H1 (cell line): Measurements from ENCODE around the gene PHC1. TPM values are rescaled to one million over a fixed set of nuclear protein-coding genes. Genes with fewer than 3 reads are reported as not detected.

Experiments
- CTCF ChIA-PET: fragments of 300-600 bp; sonication (Branson Sonifier 250); formaldehyde crosslinking; loops from one replicate; lab custom pipeline; 2021; ENCODE audit not compliant: partially characterized antibody; lab: Charles Lee
- POLR2A ChIA-PET: fragments of 300-600 bp; sonication (Branson Sonifier 250); formaldehyde crosslinking; loops from one replicate; lab custom pipeline; 2021; ENCODE audit warnings: inconsistent platforms; ENCODE audit not compliant: partially characterized antibody; lab: Charles Lee
- DNase-seq, 2 experiments: peaks; one replicate each; pipeline versions ENCODE4 v3.0.0 to v3.0.0-alpha.2; 2010 to 2022; ENCODE audit warnings: low spot score in 2 of 2, low read depth in 1 of 2, mixed read lengths in 1 of 2
- FAIRE-seq: peaks from 2 replicates; lab custom pipeline; 2011; peaks lifted over from hg19 to GRCh38; lab: Jason Lieb, UNC
- H2AFZ ChIP-seq: 2 replicates; pipeline ENCODE4 v1.8.1; 2012; ENCODE audit warnings: low read length, inconsistent platforms
- H2AK5ac ChIP-seq: 2 replicates; pipeline ENCODE4 v1.6.1; 2013; ENCODE audit warnings: low read depth, low read length
- H2BK120ac ChIP-seq: replicated peaks from 2 replicates; pipeline ENCODE3; 2013; ENCODE audit warnings: low read depth, low read length, inconsistent platforms
- H2BK12ac ChIP-seq: 2 replicates; pipeline ENCODE4 v1.6.1; 2013; ENCODE audit warnings: low read depth, low read length
- H2BK15ac ChIP-seq: 2 replicates; pipeline ENCODE4 v1.6.1; 2013; ENCODE audit warnings: low read length
- H2BK20ac ChIP-seq: 2 replicates; pipeline ENCODE4 v1.6.1; 2013; ENCODE audit warnings: low read length
- H2BK5ac ChIP-seq: 2 replicates; pipeline ENCODE4 v1.6.1; 2013; ENCODE audit warnings: low read depth, low read length
- H3K14ac ChIP-seq: 2 replicates; pipeline ENCODE4 v1.6.1; 2013; ENCODE audit warnings: inconsistent platforms; ENCODE audit not compliant: insufficient read length
- H3K18ac ChIP-seq: 2 replicates; pipeline ENCODE4 v1.6.1; 2013; ENCODE audit warnings: low read length; ENCODE audit errors: extremely low read depth
- H3K23ac ChIP-seq: 2 replicates; pipeline ENCODE4 v1.6.1; 2013; ENCODE audit warnings: inconsistent platforms; ENCODE audit not compliant: insufficient read length
- H3K23me2 ChIP-seq: 2 replicates; pipeline ENCODE4 v1.6.1; 2013; ENCODE audit warnings: low read depth, low read length
- H3K27ac ChIP-seq: 2 replicates; pipeline ENCODE4 v1.6.1; 2011; ENCODE audit warnings: low read depth, low read length, inconsistent platforms
- H3K27me3 ChIP-seq, 4 experiments: replicated peaks in 1 of 4; 1 replicate in 1 of 4; 2 replicates in 3 of 4; pipeline versions ENCODE4 v1.6.1 to v1.8.1; 2011 to 2013; ENCODE audit warnings: low read length in 3 of 4, mild to moderate bottlenecking in 3 of 4, inconsistent platforms in 2 of 4, mixed read lengths in 2 of 4, moderate library complexity in 1 of 4; ENCODE audit not compliant: control insufficient read depth in 3 of 4, insufficient read depth in 3 of 4; ENCODE audit errors: extremely low read depth in 1 of 4
- H3K36me3 ChIP-seq, 4 experiments: 2 replicates each; pipeline versions ENCODE4 v1.6.1 to v1.8.1; 2011 to 2013; ENCODE audit warnings: mild to moderate bottlenecking in 4 of 4, low read length in 3 of 4, moderate library complexity in 2 of 4, control low read depth in 1 of 4, inconsistent platforms in 1 of 4; ENCODE audit not compliant: insufficient read depth in 4 of 4, control insufficient read depth in 2 of 4
- H3K4ac ChIP-seq: replicated peaks from 2 replicates; pipeline ENCODE3; 2013; ENCODE audit warnings: low read length, low read depth, mixed read lengths, inconsistent platforms; ENCODE audit not compliant: insufficient read length
- H3K4me1 ChIP-seq, 4 experiments: replicated peaks in 1 of 4; 1 replicate in 1 of 4; 2 replicates in 3 of 4; pipeline versions ENCODE4 v1.6.1 to v1.8.1; 2011 to 2013; ENCODE audit warnings: low read length in 3 of 4, inconsistent platforms in 2 of 4, mixed read lengths in 1 of 4; ENCODE audit not compliant: insufficient read depth in 4 of 4, control insufficient read depth in 3 of 4
- H3K4me2 ChIP-seq, 2 experiments: 2 replicates each; pipeline versions ENCODE4 v1.6.1 to v1.8.1; 2011 to 2013; ENCODE audit warnings: low read depth in 2 of 2, low read length in 2 of 2, control low read depth in 1 of 2, inconsistent platforms in 1 of 2, mild to moderate bottlenecking in 1 of 2; ENCODE audit not compliant: insufficient read depth in 1 of 2
- H3K4me3 ChIP-seq, 4 experiments: fragments of 200-600, 300-600 bp in 1 of 4; sonication (generic), shearing (Covaris generic), sonication (Bioruptor Twin) in 1 of 4; 2 replicates each; pipeline versions ENCODE4 v1.5.1 to v1.8.1; 2011 to 2016; ENCODE audit warnings: low read length in 4 of 4, low read depth in 3 of 4, control low read depth in 2 of 4, inconsistent platforms in 2 of 4, mild to moderate bottlenecking in 2 of 4, mixed read lengths in 1 of 4, moderate library complexity in 1 of 4; ENCODE audit not compliant: insufficient read depth in 2 of 4; ENCODE audit errors: extremely low read depth in 1 of 4
- H3K56ac ChIP-seq: replicated peaks from 2 replicates; pipeline ENCODE3; 2013; ENCODE audit warnings: low read depth, mild to moderate bottlenecking, mixed read lengths, low read length, inconsistent platforms; ENCODE audit not compliant: insufficient read length
- H3K79me1 ChIP-seq: 2 replicates; pipeline ENCODE4 v1.6.1; 2013; ENCODE audit warnings: low read depth, low read length, control low read depth
- H3K79me2 ChIP-seq, 2 experiments: 2 replicates each; pipeline versions ENCODE4 v1.6.1 to v1.8.1; 2012 to 2013; ENCODE audit warnings: low read length in 2 of 2, mild to moderate bottlenecking in 2 of 2, inconsistent platforms in 1 of 2; ENCODE audit not compliant: insufficient read depth in 2 of 2, control insufficient read depth in 1 of 2
- H3K9ac ChIP-seq, 4 experiments: replicated peaks in 1 of 4; 1 replicate in 1 of 4; 2 replicates in 3 of 4; pipeline versions ENCODE4 v1.6.1 to v1.8.1; 2011 to 2013; ENCODE audit warnings: low read depth in 3 of 4, low read length in 3 of 4, control low read depth in 2 of 4, mild to moderate bottlenecking in 2 of 4, moderate library complexity in 2 of 4, inconsistent platforms in 1 of 4; ENCODE audit errors: extremely low read depth in 1 of 4
- H3K9me3 ChIP-seq, 2 experiments: 2 replicates each; pipeline versions ENCODE4 v1.6.1 to v1.8.1; 2012 to 2013; ENCODE audit warnings: mild to moderate bottlenecking in 2 of 2, moderate library complexity in 2 of 2, control low read depth in 1 of 2, inconsistent platforms in 1 of 2, low read depth in 1 of 2, low read length in 1 of 2, mixed read lengths in 1 of 2; ENCODE audit not compliant: insufficient read depth in 2 of 2
- H4K20me1 ChIP-seq, 2 experiments: replicated peaks in 1 of 2; 2 replicates each; pipeline versions ENCODE3 to v1.8.1; 2011 to 2013; ENCODE audit warnings: inconsistent platforms in 2 of 2, low read length in 2 of 2, mild to moderate bottlenecking in 1 of 2; ENCODE audit not compliant: insufficient read depth in 2 of 2, control insufficient read depth in 1 of 2
- H4K5ac ChIP-seq: 2 replicates; pipeline ENCODE4 v1.6.1; 2013; ENCODE audit warnings: low read length, low read depth, mixed read lengths, inconsistent platforms; ENCODE audit not compliant: insufficient read length
- H4K8ac ChIP-seq: 2 replicates; pipeline ENCODE4 v1.8.0; 2013; ENCODE audit warnings: mild to moderate bottlenecking, moderate library complexity, low read length, inconsistent platforms; ENCODE audit not compliant: insufficient read depth; ENCODE audit errors: extremely low read depth
- H4K91ac ChIP-seq: replicated peaks from 2 replicates; pipeline ENCODE3; 2013; ENCODE audit warnings: low read length, mixed read lengths, inconsistent platforms; ENCODE audit not compliant: insufficient read length
- BACH1 ChIP-seq: IDR thresholded peaks from 2 replicates; pipeline ENCODE4 v1.6.1; 2012; ENCODE audit warnings: low read length, improper control_type of control experiment
- GABPA ChIP-seq: IDR thresholded peaks from 2 replicates; pipeline ENCODE4 v1.6.1; 2011; ENCODE audit warnings: mild to moderate bottlenecking, low read length, moderate library complexity, borderline replicate concordance; ENCODE audit not compliant: insufficient read depth
- RBBP5 ChIP-seq: IDR thresholded peaks from 2 replicates; pipeline ENCODE4 v1.7.1; 2012; ENCODE audit warnings: low read depth, mild to moderate bottlenecking, inconsistent platforms, low read length, moderate library complexity, borderline replicate concordance
- SP4 ChIP-seq: IDR thresholded peaks from 2 replicates; pipeline ENCODE4 v1.6.1; 2012; ENCODE audit warnings: low read length, inconsistent platforms
- SRF ChIP-seq: IDR thresholded peaks from 2 replicates; pipeline ENCODE4 v1.6.1; 2011; ENCODE audit warnings: mild to moderate bottlenecking, low read depth, low read length, moderate library complexity
- SUZ12 ChIP-seq: fragments of 200-600 bp; sonication (generic); IDR thresholded peaks from 2 replicates; pipeline ENCODE4 v1.6.1; 2012; ENCODE audit warnings: mild to moderate bottlenecking, inconsistent platforms, low read length, moderate library complexity, mixed read lengths
- WGBS, 2 experiments: shearing (Covaris generic) in 1 of 2; methylation state at CpG; one replicate each; pipeline versions ENCODE4 v1.1.6 to v1.1.7; 2013 to 2015; ENCODE audit warnings: low lambda C conversion rate in 2 of 2, mixed read lengths in 2 of 2, inconsistent platforms in 1 of 2, low coverage in 1 of 2, missing lambda C conversion rate in 1 of 2; ENCODE audit not compliant: insufficient replicate concordance in 2 of 2, insufficient coverage in 1 of 2, insufficient read length in 1 of 2; ENCODE audit errors: extremely low coverage in 1 of 2, missing lambda C conversion rate in 1 of 2; 5-methylcytosine and 5-hydroxymethylcytosine counted together
- polyA plus RNA-seq, 7 experiments: library from polyadenylated mRNA; depleted of rRNA in 3 of 7; stranded (reverse) in 5 of 7; unstranded in 2 of 7; fragments of >200 nt in 5 of 7; fragments of 200-250 nt in 2 of 7; gene quantifications; 1 replicate in 5 of 7; 2 replicates in 1 of 7; 4 replicates in 1 of 7; pipeline versions ENCODE4 v1.2.1 to v1.2.3, GENCODE V29; 2011 to 2013; ENCODE audit warnings: missing spikeins in 2 of 7, mixed read lengths in 2 of 7
- total RNA-seq: library from RNA; stranded (reverse); fragmentation: NEBNext Ultra II Directional; extraction: Animal tissue kit (Norgen Biotek cat#: 25700); gene quantifications from 2 replicates; pipeline ENCODE4 v1.2.1, GENCODE V29; 2021

PHC1 gene
- total and polyA plus RNA-seq, 2 of the 8 experiments (the other 6 are each of a cell fraction or from before 2014, with no cell fraction given), result 934 to 1,655 TPM

GRCh38 chr12:8946733-8947132, 32.4 kb downstream of the PHC1 start:
- Histone ChIP-seq H3K4me1 (no peaks in the 10 kb centered on the region; a peak in 2 of 7 replicates), H2AK5ac (no peak overlapping the region), H3K27me3 (no peaks in the 10 kb centered on the region), H3K18ac (no peak overlapping the region), H3K9ac (no peak overlapping the region), H2BK15ac (no peak overlapping the region), H3K14ac (no peak overlapping the region), H3K79me2 (peaks cover 5 to 52% of the 10 kb centered on the region in 2 experiments), H3K79me1 (peaks cover 13% of the 10 kb centered on the region), H3K23me2 (no peaks in the 10 kb centered on the region), H3K4ac (no peak overlapping the region), H3K36me3 (peaks cover 16 to 40% (median 32%) of the 10 kb centered on the region in 4 experiments), H4K91ac (no peak overlapping the region), H4K8ac (no peak overlapping the region), H3K56ac (no peak overlapping the region), H3K4me3 (no peak overlapping the region), H2AFZ (no peak overlapping the region), H3K4me2 (no peak overlapping the region), H2BK120ac (no peak overlapping the region), H3K23ac (no peak overlapping the region), H2BK12ac (no peak overlapping the region), H3K27ac (no peak overlapping the region), H4K20me1 (peaks cover 7 to 13% of the 10 kb centered on the region in 2 experiments), H3K9me3 (no peaks in the 10 kb centered on the region), H2BK20ac (no peak overlapping the region), H2BK5ac (no peak overlapping the region), H4K5ac (no peak overlapping the region)
- ChIA-PET CTCF (interaction anchor here (1.2 to 12.2 kb wide), 3 partner anchors 13 to 104 kb away, joined by 3 to 119 read pairs (median 35); no protein-coding TSS in a partner anchor), POLR2A (interaction anchor here (0.8 to 11.5 kb wide), 6 partner anchors 11 to 103 kb away, joined by 3 to 311 read pairs (median 16); partner anchors contain the start of gene PHC1)
- 87% methylated on average over 1 of the region's 1 CpG; no CpG with 5 or more reads in 1 of the 2 experiments for WGBS, 2 experiments
- DNase-seq (no peak), FAIRE-seq (no peak)
- no peak for TF ChIP-seq BACH1
- TF ChIP-seq SRF, result no peak
- no peak for TF ChIP-seq SUZ12
- TF ChIP-seq GABPA, result no peak
- no peak for TF ChIP-seq RBBP5
- no peak for TF ChIP-seq SP4
